GM18526 (cell line): Measurements from ENCODE around the gene SET.

Experiments used
- POLR2A ChIP-seq: IDR thresholded peaks from 3 replicates; pipeline ENCODE4 v1.6.1; 2011; ENCODE audit not compliant: insufficient read length; ENCODE audit errors: extremely low read depth

SET gene

GRCh38 chr9:128684325-128685199 lies 4.5 kb upstream of the SET start:
- peak; percentile 93 for TF ChIP-seq POLR2A

GRCh38 chr9:128685636-128686489 lies 3.2 kb upstream of the SET start:
- TF ChIP-seq POLR2A, result no peak

GRCh38 chr9:128687453-128687852 lies 1.6 kb upstream of the SET start:
- no peak for TF ChIP-seq POLR2A

- TF ChIP-seq POLR2A, result no peak
Observed at GRCh38 chr9:128689293-128689774, 312 bp downstream of the SET start.

- no peak for TF ChIP-seq POLR2A
Observed at GRCh38 chr9:128689820-128690683, 1.0 kb downstream of the SET start.

- no peak for TF ChIP-seq POLR2A
Observed at GRCh38 chr9:128690684-128691034, 1.6 kb downstream of the SET start.

GRCh38 chr9:128694344-128694743 lies 5.3 kb downstream of the SET start:
- no peak for TF ChIP-seq POLR2A

- TF ChIP-seq POLR2A, result peak; percentile 11
Observed at GRCh38 chr9:128696923-128697707, 8.1 kb downstream of the SET start.

- no peak for TF ChIP-seq POLR2A
Observed at GRCh38 chr9:128701227-128701854, 12.3 kb downstream of the SET start.

- TF ChIP-seq POLR2A, result peak; percentile 53
Observed at GRCh38 chr9:128702445-128702948, 13.5 kb downstream of the SET start, which contains the start of gene PKN3. PKN3 (plus strand) TSS chr9:128702503; CDS start chr9:128702916, 413 bp downstream.

GRCh38 chr9:128702949-128703615 lies 14.1 kb downstream of the SET start:
- no peak for TF ChIP-seq POLR2A

GRCh38 chr9:128703616-128704355 lies 14.8 kb downstream of the SET start:
- no peak for TF ChIP-seq POLR2A
